ENCODE data around the gene CATSPERB. TPM values are rescaled to one million over a fixed set of nuclear protein-coding genes. Genes with fewer than 3 reads are reported as not detected.

The CATSPERB gene
- total and polyA plus RNA-seq, 9 of the 15 experiments (the other 6 are each of a cell fraction or from before 2014, with no cell fraction given) = 0.05 to 1.4 (median 0.89) TPM

DNA sequence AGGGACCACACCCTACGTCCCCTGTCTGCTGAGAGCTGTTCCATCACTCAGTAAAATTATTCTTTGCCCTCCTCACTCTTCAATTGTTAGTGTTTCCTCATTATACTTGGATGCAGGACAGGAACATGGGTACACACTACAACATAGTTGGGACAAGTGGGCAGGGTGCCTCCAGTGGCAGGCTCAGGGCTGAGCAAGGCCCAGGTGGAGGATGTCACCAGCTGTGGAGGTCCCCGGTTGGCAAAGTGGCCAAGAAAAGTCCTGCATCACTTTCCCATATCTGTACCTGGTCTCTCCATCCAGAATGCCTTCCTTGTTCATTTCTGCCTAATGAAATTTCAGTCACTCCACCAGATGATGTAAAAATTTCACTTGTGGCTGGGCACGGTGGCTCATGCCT lies 149.1 kb downstream of the CATSPERB start:
- Histone ChIP-seq H3K4me2 (ENCODE audit: insufficient read depth, low read length) (no peak overlapping the region), H3K36me3 (ENCODE audit: control insufficient read depth, insufficient read depth, low read length) (no peaks in the 10 kb centered on the region), H3K4me3 (no peak overlapping the region), H3K27me3 (ENCODE audit: control insufficient read depth in 2 of 2, insufficient read depth in 2 of 2, low read length in 2 of 2) (no peaks in the 10 kb centered on the region), H3K9me1 (ENCODE audit: control insufficient read depth, insufficient read depth, low read length) (no peaks in the 10 kb centered on the region), H3K4me1 (replicated peaks in 1 of 2; ENCODE audit: control insufficient read depth in 2 of 2, insufficient read depth in 2 of 2, low read length in 2 of 2) (no peaks in the 10 kb centered on the region), H3K9ac (ENCODE audit: insufficient read depth in 1 of 2, low read depth in 2 of 2, low read length in 2 of 2) (no peak overlapping the region), H2AFZ (ENCODE audit: low read depth, low read length) (no peak overlapping the region), H3K79me2 (ENCODE audit: control insufficient read depth, insufficient read depth, low read length) (no peaks in the 10 kb centered on the region), H3K9me3 (replicated peaks; ENCODE audit: control insufficient read depth, insufficient read depth, low read depth, low read length) (no peaks in the 10 kb centered on the region), H3K27ac (ENCODE audit: extremely low read depth, low read depth, low read length) (no peak overlapping the region), H4K20me1 (replicated peaks; ENCODE audit: control insufficient read depth, insufficient read depth, low read length) (no peaks in the 10 kb centered on the region)
- no TSS peak for BruUV-seq (replicated peaks)
- ChIA-PET POLR2A (no interaction called here), CTCF (ENCODE audit: low intra/inter-chr PET ratio) (no interaction called here)
- intact Hi-C loops (cut with micrococcal nuclease) = no loop called here
- FAIRE-seq (no peak), ATAC-seq (no peak), DNase-seq (ENCODE audit: extremely low read depth in 1 of 4, low spot score in 3 of 4) (no peak)
- WGBS (ENCODE audit: insufficient coverage, low coverage, missing lambda C conversion rate) = 22% methylated on average over 3 of the region's 3 CpGs
- TF ChIP-seq SMARCC2 (IDR thresholded peaks at IDR 0.05; ENCODE audit: low read depth) (no peak), PHF8 (IDR thresholded peaks at IDR 0.05; ENCODE audit: borderline replicate concordance, low read length) (no peak), HDAC1 (IDR thresholded peaks at IDR 0.05) (no peak), ZFX (CRISPR knock-in tag; IDR thresholded peaks at IDR 0.05) (no peak), KAT2B (IDR thresholded peaks at IDR 0.05; ENCODE audit: low read depth, low read length) (no peak)
- in situ Hi-C loops (cut with MboI) = no loop called here

DNA sequence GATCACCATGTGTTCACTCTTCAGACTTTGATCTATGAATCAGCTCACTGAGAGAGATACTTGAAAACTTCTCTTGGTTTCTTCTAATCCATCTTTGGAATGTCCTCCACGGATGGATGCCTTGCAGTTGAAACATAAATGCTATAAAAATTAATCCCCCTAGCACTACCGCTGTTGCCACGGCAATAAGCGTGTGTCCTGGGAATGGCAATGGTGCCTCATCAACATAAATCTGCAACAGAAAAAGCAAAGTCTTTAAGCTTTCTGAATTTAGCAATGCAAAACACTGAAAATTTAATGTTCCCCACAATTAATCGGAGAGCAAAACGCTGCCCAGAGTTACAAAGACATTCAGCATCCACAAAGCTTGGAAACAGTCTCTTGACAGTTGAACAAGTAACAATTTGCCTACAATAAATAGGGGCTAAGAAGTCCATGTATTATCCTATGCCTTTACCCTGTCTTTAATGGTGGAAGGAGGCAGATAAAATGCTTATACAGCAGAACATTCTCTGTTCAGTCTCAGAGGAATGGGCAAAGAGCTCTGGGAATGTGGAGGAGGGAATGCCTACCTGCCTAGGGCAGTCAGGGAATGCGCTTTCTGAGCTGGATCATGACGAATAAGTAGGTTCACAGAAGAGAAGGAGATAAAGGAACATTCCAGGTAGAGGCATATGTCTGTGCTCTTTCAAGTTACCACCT lies 150.9 kb downstream of the CATSPERB start:
- WGBS (ENCODE audit: insufficient coverage, low coverage, missing lambda C conversion rate) = 15% methylated on average over 8 of the region's 8 CpGs
- TF ChIP-seq ZNF75A (CRISPR knock-in tag; IDR thresholded peaks at IDR 0.05) (no peak), EZH2 (IDR thresholded peaks at IDR 0.05; ENCODE audit: borderline replicate concordance, low read depth, low read length) (no peak), RCOR1 (IDR thresholded peaks at IDR 0.05; ENCODE audit: borderline replicate concordance in 1 of 2, low read depth in 2 of 2, low read length in 2 of 2) (no peak), POLR2AphosphoS5 (IDR thresholded peaks at IDR 0.05; ENCODE audit: control insufficient read depth, insufficient read depth, low read depth, low read length) (no peak), RFX1 (IDR thresholded peaks at IDR 0.05) (no peak), FIP1L1 (IDR thresholded peaks at IDR 0.05; ENCODE audit: low read depth, low read length, poor library complexity, severe bottlenecking) (no peak), ZBTB7A (IDR thresholded peaks at IDR 0.05; ENCODE audit: borderline replicate concordance, control insufficient read depth, low read depth, low read length) (no peak)

More for the DNA sequence above, 150.9 kb downstream of the CATSPERB start:
- no peaks in the 10 kb centered on the region for H3K4me1 ChIP-seq (replicated peaks in 1 of 2; ENCODE audit: control insufficient read depth in 2 of 2, insufficient read depth in 2 of 2, low read length in 2 of 2)
- H3K79me2 ChIP-seq (ENCODE audit: control insufficient read depth, insufficient read depth, low read length) = no peaks in the 10 kb centered on the region
- no peak for ATAC-seq
- H3K9me3 ChIP-seq (replicated peaks; ENCODE audit: control insufficient read depth, insufficient read depth, low read depth, low read length) = no peaks in the 10 kb centered on the region
- no peaks in the 10 kb centered on the region for H4K20me1 ChIP-seq (replicated peaks; ENCODE audit: control insufficient read depth, insufficient read depth, low read length)
- intact Hi-C loops (cut with micrococcal nuclease) (no loop called here), in situ Hi-C loops (cut with MboI) (no loop called here)
- no peaks in the 10 kb centered on the region for H3K27me3 ChIP-seq (ENCODE audit: control insufficient read depth in 2 of 2, insufficient read depth in 2 of 2, low read length in 2 of 2)
- H3K4me3 ChIP-seq = no peak overlapping the region
- no peak overlapping the region for H2AFZ ChIP-seq (ENCODE audit: low read depth, low read length)
- H3K9me1 ChIP-seq (ENCODE audit: control insufficient read depth, insufficient read depth, low read length) = no peaks in the 10 kb centered on the region
- H3K36me3 ChIP-seq (ENCODE audit: control insufficient read depth, insufficient read depth, low read length) = no peaks in the 10 kb centered on the region
- no peak overlapping the region for H3K9ac ChIP-seq (ENCODE audit: insufficient read depth in 1 of 2, low read depth in 2 of 2, low read length in 2 of 2)
- no peak for DNase-seq (ENCODE audit: extremely low read depth in 1 of 4, low spot score in 3 of 4)
- ChIA-PET POLR2A (interaction anchor here (0.6 kb wide), 1 partner anchor 243 kb away, joined by 3 read pairs; no protein-coding TSS in a partner anchor), CTCF (ENCODE audit: low intra/inter-chr PET ratio) (no interaction called here)
- H3K4me2 ChIP-seq (ENCODE audit: insufficient read depth, low read length) = no peak overlapping the region
- H3K27ac ChIP-seq (ENCODE audit: extremely low read depth, low read depth, low read length) = no peak overlapping the region
- no TSS peak for BruUV-seq (replicated peaks)
- no peak for FAIRE-seq
